CD4-positive, alpha-beta T cell (primary cell): ENCODE results near the gene EMC9. TPM values are rescaled to one million over a fixed set of nuclear protein-coding genes. Genes with fewer than 3 reads are reported as not detected.

Experiments used
- ATAC-seq: fragments of 200-7000 bp; cut with Tn5 transposase; one replicate; pipeline ENCODE4 v1.10.0; 2022; ENCODE audit warnings: mild to moderate bottlenecking; ENCODE audit not compliant: poor library complexity
- CTCF ChIA-PET: fragments of 350-600 bp; sonication (Branson Sonifier 250); formaldehyde crosslinking; loops from one replicate; lab custom pipeline; 2021; ENCODE audit warnings: antibody characterized with exemption, inconsistent platforms; lab: Charles Lee
- POLR2A ChIA-PET: fragments of 350-600 bp; sonication (Branson Sonifier 250); formaldehyde crosslinking; loops from one replicate; lab custom pipeline; 2021; ENCODE audit warnings: antibody characterized with exemption, inconsistent platforms; lab: Charles Lee
- DNase-seq, 14 experiments: peaks; one replicate each; pipeline ENCODE4 v3.0.0-alpha.2; 2013 to 2020; ENCODE audit warnings: mixed read lengths in 2 of 14
- H3K27ac ChIP-seq, 2 donors: one replicate each; pipeline versions ENCODE4 v1.5.1 to v1.7.0; 2013; ENCODE audit warnings: low read length in 2 of 2, low read depth in 1 of 2, mild to moderate bottlenecking in 1 of 2
- H3K27me3 ChIP-seq, 2 experiments: 1 replicate in 1 of 2; 2 replicates in 1 of 2; pipeline versions ENCODE4 v1.6.1 to v1.7.0; 2013; ENCODE audit warnings: low read length in 2 of 2, control low read depth in 1 of 2, mild to moderate bottlenecking in 1 of 2, moderate library complexity in 1 of 2; ENCODE audit not compliant: insufficient read depth in 2 of 2, control insufficient read depth in 1 of 2
- H3K36me3 ChIP-seq: one replicate; pipeline ENCODE4 v1.6.1; 2013; ENCODE audit warnings: low read length, control low read depth; ENCODE audit not compliant: insufficient read depth
- H3K4me1 ChIP-seq: one replicate; pipeline ENCODE4 v1.6.1; 2013; ENCODE audit warnings: low read length, control low read depth; ENCODE audit not compliant: insufficient read depth
- H3K4me3 ChIP-seq: one replicate; pipeline ENCODE4 v1.5.1; 2013; ENCODE audit warnings: mild to moderate bottlenecking, low read length, moderate library complexity
- H3K9me3 ChIP-seq, 2 experiments: 1 replicate in 1 of 2; 2 replicates in 1 of 2; pipeline versions ENCODE4 v1.6.1 to v1.7.0; 2013; ENCODE audit warnings: low read length in 2 of 2, mild to moderate bottlenecking in 2 of 2, control low read depth in 1 of 2, moderate library complexity in 1 of 2; ENCODE audit not compliant: control insufficient read depth in 1 of 2, insufficient read depth in 1 of 2
- H3K27ac Mint-ChIP-seq: one replicate; pipeline ENCODE4 v1.8.0; 2020; ENCODE audit warnings: mixed read lengths
- H3K27me3 Mint-ChIP-seq: one replicate; pipeline ENCODE4 v1.8.0; 2021; ENCODE audit warnings: mixed read lengths
- H3K36me3 Mint-ChIP-seq: one replicate; pipeline ENCODE4 v1.8.0; 2021; ENCODE audit warnings: low read depth, mixed read lengths
- H3K4me1 Mint-ChIP-seq: one replicate; pipeline ENCODE4 v1.8.0; 2021; ENCODE audit warnings: low read depth, mixed read lengths
- H3K4me3 Mint-ChIP-seq: one replicate; pipeline ENCODE4 v1.8.0; 2020; ENCODE audit warnings: mild to moderate bottlenecking, mixed read lengths
- H3K9me3 Mint-ChIP-seq: one replicate; pipeline ENCODE4 v1.8.0; 2020; ENCODE audit warnings: mixed read lengths
- CTCF ChIP-seq: fragments of 200-600 bp; IDR thresholded peaks from one replicate; pipeline ENCODE4 v1.8.0; 2022; ENCODE audit warnings: antibody characterized with exemption, mild to moderate bottlenecking
- intact Hi-C, 2 experiments: fragments of 100-400 bp; cut with DNase I in 1 of 2; cut with micrococcal nuclease in 1 of 2; formaldehyde crosslinking; loops; one replicate each; pipeline versions ENCODE4 v1.15.1 to v1.9.0; 2023 to 2025; cut with DNase I, micrococcal nuclease
- total RNA-seq, 174 experiments: library from RNA in 2 of 174; stranded (reverse) in 2 of 174; gene quantifications; one replicate each; pipeline ENCODE4 v1.2.3 and lab custom pipeline; 2021 to 2026

Gene EMC9
- total RNA-seq, 2 experiments from 2014 or later = 11.8 to 13.1 TPM

GRCh38 chr14:24146978-24147760, 5.8 kb upstream of the EMC9 start, which contains the start of gene RNF31:
Gene RNF31, plus strand, starts transcription at chr14:24147498. Its CDS starts 201 bp downstream, at chr14:24147699.
- H3K9me3 ChIP-seq = no peaks in the 10 kb centered on the region
- CTCF ChIA-PET = interaction anchor here (0.8 to 5.5 kb wide), 8 partner anchors 9 to 96 kb away, joined by 3 to 32 read pairs (median 4); partner anchors contain the start of genes DCAF11, IRF9, MDP1 and NRL
- TF ChIP-seq CTCF = no peak
- peak within 1 kb of the TSS; percentile 90 for H3K27ac Mint-ChIP-seq
- peak within 1 kb of the TSS; percentile 99 for H3K4me3 Mint-ChIP-seq
- DNase-seq (peak; percentile 91 to 99 (median 97)), ATAC-seq (peak; percentile 91)
- POLR2A ChIA-PET = interaction anchor here (0.7 to 8.1 kb wide), 24 partner anchors 9 to 1052 kb away, joined by 3 to 154 read pairs (median 8); partner anchors contain the start of genes C14orf119, CHMP4A, DCAF11 and IPO4
- H3K4me1 ChIP-seq = peaks cover 65% of the 10 kb centered on the region
- peak within 1 kb of the TSS; percentile 93 for H3K4me3 ChIP-seq
- intact Hi-C loops = loop anchor here (1.0 to 5.0 kb wide), 6 partner anchors 11 to 86 kb away; partner anchors contain the start of genes GMPR2 (in 2 of the 2), IPO4 (in 2 of the 2), NEDD8 (in 2 of the 2) and IRF9 (in 1 of the 2)
- H3K36me3 Mint-ChIP-seq = peaks cover 83% of the 10 kb centered on the region
- H3K27me3 ChIP-seq = no peaks in the 10 kb centered on the region
- H3K36me3 ChIP-seq = peaks cover 69% of the 10 kb centered on the region
- H3K27ac ChIP-seq = peak within 1 kb of the TSS; percentile 76 to 82
- no peaks in the 10 kb centered on the region for H3K9me3 Mint-ChIP-seq
- H3K4me1 Mint-ChIP-seq = peaks cover 61% of the 10 kb centered on the region
- H3K27me3 Mint-ChIP-seq = no peaks in the 10 kb centered on the region

- Histone ChIP-seq H3K4me1 (peaks cover 69% of the 10 kb centered on the region), H3K27me3 (no peaks in the 10 kb centered on the region), H3K36me3 (peaks cover 62% of the 10 kb centered on the region), H3K4me3 (peak within 1 kb of the TSS; percentile 93), H3K27ac (peak within 1 kb of the TSS; percentile 76 to 82), H3K9me3 (no peaks in the 10 kb centered on the region)
- intact Hi-C loops = loop anchor here (1.0 to 5.0 kb wide), 5 partner anchors 10 to 86 kb away; partner anchors contain the start of genes GMPR2 (in 2 of the 2), IPO4 (in 2 of the 2), NEDD8 (in 2 of the 2) and PSME1 (in 1 of the 2)
- Mint-ChIP-seq H3K27me3 (no peaks in the 10 kb centered on the region), H3K27ac (peak within 1 kb of the TSS; percentile 90), H3K4me1 (peaks cover 67% of the 10 kb centered on the region), H3K36me3 (peaks cover 82% of the 10 kb centered on the region), H3K9me3 (no peaks in the 10 kb centered on the region), H3K4me3 (peak within 1 kb of the TSS; percentile 99)
- CTCF ChIA-PET = interaction anchor here (0.8 to 2.1 kb wide), 8 partner anchors 9 to 97 kb away, joined by 3 to 20 read pairs (median 4); partner anchors contain the start of genes DCAF11, IRF9, MDP1 and NRL
- DNase-seq (peak; percentile 66 to 92 (median 74)), ATAC-seq (peak; percentile 48)
- TF ChIP-seq CTCF = no peak
- POLR2A ChIA-PET = interaction anchor here (0.7 to 8.1 kb wide), 25 partner anchors 9 to 1051 kb away, joined by 3 to 154 read pairs (median 7); partner anchors contain the start of genes C14orf119, CHMP4A, DCAF11 and IPO4
Observed at GRCh38 chr14:24146453-24146977, 5.1 kb upstream of the EMC9 start, which contains the start of gene PSME2. Gene PSME2, minus strand, starts transcription at chr14:24146610. Its CDS starts 29 bp downstream, at chr14:24146581.
